ENCODE data around the gene JSRP1. TPM values are rescaled to one million over a fixed set of nuclear protein-coding genes. Genes with fewer than 3 reads are reported as not detected.

Gene JSRP1
- total RNA-seq, 1 donor from 2014 or later = 3.5 TPM

- no peak for TF ChIP-seq CTCF (conservative IDR thresholded peaks at IDR 0.05; ENCODE audit: low read depth, low read length)
- no peak for DNase-seq (ENCODE audit: low read depth)
- H3K4me3 ChIP-seq (ENCODE audit: low read depth, low read length) = no peak overlapping the region
Measured at GRCh38 chr19:2225415-2226050, 30.7 kb downstream of the JSRP1 start.

- H3K4me3 ChIP-seq (ENCODE audit: low read depth, low read length) = no peak overlapping the region
- DNase-seq (ENCODE audit: low read depth) = no peak
- no peak for TF ChIP-seq CTCF (conservative IDR thresholded peaks at IDR 0.05; ENCODE audit: low read depth, low read length)
Measured at GRCh38 chr19:2224754-2225349, 31.4 kb downstream of the JSRP1 start.

GRCh38 chr19:2223959-2224358 lies 32.3 kb downstream of the JSRP1 start:
- DNase-seq (ENCODE audit: low read depth) = no peak
- TF ChIP-seq CTCF (conservative IDR thresholded peaks at IDR 0.05; ENCODE audit: low read depth, low read length) = no peak
- H3K4me3 ChIP-seq (ENCODE audit: low read depth, low read length) = no peak overlapping the region

DNA sequence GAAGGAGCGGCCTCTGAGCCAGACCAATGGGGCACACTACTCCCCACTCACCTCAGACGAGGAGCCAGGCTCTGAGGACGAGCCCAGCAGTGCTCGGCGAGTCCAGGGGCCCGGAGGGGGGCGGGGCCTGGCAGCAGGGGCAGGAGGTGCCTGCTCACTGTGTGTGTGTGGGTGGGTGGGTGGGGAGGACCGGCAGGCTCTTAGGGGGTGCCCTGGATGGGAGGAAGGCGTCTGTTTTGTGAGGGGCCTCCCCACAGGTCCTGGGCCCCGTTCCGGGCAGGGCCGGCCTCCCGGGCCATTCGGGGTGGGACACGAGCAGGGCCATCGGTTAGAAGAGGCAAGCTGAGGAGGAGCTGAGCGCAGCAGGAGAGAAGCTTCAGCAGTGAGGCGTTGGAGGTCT lies 32.8 kb downstream of the JSRP1 start:
- DNase-seq (ENCODE audit: low read depth) = no peak
- no peak overlapping the region for H3K4me3 ChIP-seq (ENCODE audit: low read depth, low read length)
- no peak for TF ChIP-seq CTCF (conservative IDR thresholded peaks at IDR 0.05; ENCODE audit: low read depth, low read length)

- TF ChIP-seq CTCF (conservative IDR thresholded peaks at IDR 0.05; ENCODE audit: low read depth, low read length) = peak; percentile 23
- H3K4me3 ChIP-seq (ENCODE audit: low read depth, low read length) = no peak overlapping the region
Measured at GRCh38 chr19:2221918-2222317, 34.3 kb downstream of the JSRP1 start.

GRCh38 chr19:2221250-2221831 lies 34.9 kb downstream of the JSRP1 start:
- H3K4me3 ChIP-seq (ENCODE audit: low read depth, low read length) = no peak overlapping the region
- TF ChIP-seq CTCF (conservative IDR thresholded peaks at IDR 0.05; ENCODE audit: low read depth, low read length) = no peak
- DNase-seq (ENCODE audit: low read depth) = no peak

More at GRCh38 chr19:2221918-2222317, 34.3 kb downstream of the JSRP1 start:
- DNase-seq (ENCODE audit: low read depth) = no peak

All from epithelial cell of proximal tubule (primary cell).